HG03521 (cell line): ENCODE data around the gene ROR2.

ENCODE experiments used
- ATAC-seq: cut with Tn5 transposase; IDR thresholded peaks from one replicate; pipeline ENCODE4 v1.9.1; 2021; ENCODE audit warnings: mild to moderate bottlenecking, moderate library complexity; ENCODE audit not compliant: unreplicated experiment

The ROR2 gene

GRCh38 chr9:91884153-91884552 is 65.9 kb downstream of the ROR2 start:
- ATAC-seq: no peak

GRCh38 chr9:91883503-91883902 is 66.5 kb downstream of the ROR2 start:
- ATAC-seq: no peak

- no peak for ATAC-seq
Measured at GRCh38 chr9:91882627-91883026, 67.4 kb downstream of the ROR2 start.

GRCh38 chr9:91880378-91880972 is 69.6 kb downstream of the ROR2 start:
- no peak for ATAC-seq

- ATAC-seq: no peak
Measured at GRCh38 chr9:91879231-91879630, 70.8 kb downstream of the ROR2 start.

GRCh38 chr9:91873637-91874051 is 76.4 kb downstream of the ROR2 start:
- ATAC-seq: no peak

- no peak for ATAC-seq
Measured at GRCh38 chr9:91868732-91869391, 81.2 kb downstream of the ROR2 start.

- no peak for ATAC-seq
Measured at GRCh38 chr9:91867740-91868139, 82.3 kb downstream of the ROR2 start.

GRCh38 chr9:91865041-91865440 is 85.0 kb downstream of the ROR2 start:
- ATAC-seq: no peak

GRCh38 chr9:91864380-91864779 is 85.6 kb downstream of the ROR2 start:
- no peak for ATAC-seq

GRCh38 chr9:91863469-91863868 is 86.6 kb downstream of the ROR2 start:
- no peak for ATAC-seq

- ATAC-seq: no peak
Measured at GRCh38 chr9:91858213-91859030, 91.6 kb downstream of the ROR2 start.

- no peak for ATAC-seq
Measured at GRCh38 chr9:91857291-91858212, 92.5 kb downstream of the ROR2 start.

- ATAC-seq: no peak
Measured at GRCh38 chr9:91856419-91856818, 93.6 kb downstream of the ROR2 start.

- ATAC-seq: no peak
Measured at GRCh38 chr9:91855196-91855595, 94.8 kb downstream of the ROR2 start.

GRCh38 chr9:91852801-91853347 is 97.2 kb downstream of the ROR2 start:
- ATAC-seq: no peak

- no peak for ATAC-seq
Measured at GRCh38 chr9:91849694-91850093, 100.3 kb downstream of the ROR2 start.

- no peak for ATAC-seq
Measured at GRCh38 chr9:91848146-91848545, 101.9 kb downstream of the ROR2 start.

GRCh38 chr9:91847581-91848091 is 102.4 kb downstream of the ROR2 start:
- no peak for ATAC-seq

- no peak for ATAC-seq
Measured at GRCh38 chr9:91845879-91846278, 104.1 kb downstream of the ROR2 start.
